Smooth muscle cell (in vitro differentiated cells): ENCODE results near the gene ZNF202. TPM values are rescaled to one million over a fixed set of nuclear protein-coding genes. Genes with fewer than 3 reads are reported as not detected.

Experiments
- DNase-seq: peaks from one replicate; lab custom pipeline; 2025; ENCODE audit not compliant: unreplicated experiment; lab: John Stamatoyannopoulos, UW
- H2AFZ ChIP-seq: fragments of 200-600 bp; sonication (generic); 2 replicates; pipeline ENCODE4 v1.6.0; 2016; ENCODE audit warnings: antibody characterized with exemption, low read depth, mild to moderate bottlenecking
- H3F3A ChIP-seq: fragments of 200-600 bp; sonication (generic); 2 replicates; pipeline ENCODE4 v1.6.0; 2017; ENCODE audit warnings: antibody characterized with exemption, low read depth
- H3K27ac ChIP-seq: fragments of 200-600 bp; sonication (generic); 2 replicates; pipeline ENCODE4 v1.5.1; 2016; ENCODE audit warnings: low read depth, mild to moderate bottlenecking
- H3K27me3 ChIP-seq: fragments of 200-600 bp; sonication (generic); 2 replicates; pipeline ENCODE4 v1.6.1; 2016; ENCODE audit warnings: low read depth, mild to moderate bottlenecking
- H3K36me3 ChIP-seq: fragments of 200-600 bp; sonication (generic); 2 replicates; pipeline ENCODE4 v1.5.1; 2016; ENCODE audit warnings: low read depth
- H3K4me1 ChIP-seq: fragments of 200-600 bp; sonication (generic); 2 replicates; pipeline ENCODE4 v1.5.1; 2016; ENCODE audit warnings: low read depth
- H3K4me2 ChIP-seq: fragments of 200-600 bp; sonication (generic); 2 replicates; pipeline ENCODE4 v1.6.0; 2016; ENCODE audit warnings: mild to moderate bottlenecking
- H3K4me3 ChIP-seq: fragments of 200-600 bp; sonication (generic); 2 replicates; pipeline ENCODE4 v1.5.1; 2016; ENCODE audit warnings: mild to moderate bottlenecking
- H3K79me2 ChIP-seq: fragments of 200-600 bp; sonication (generic); 2 replicates; pipeline ENCODE4 v1.6.0; 2016; ENCODE audit warnings: low read depth, mild to moderate bottlenecking
- H3K9ac ChIP-seq: fragments of 200-600 bp; sonication (generic); 2 replicates; pipeline ENCODE4 v1.6.0; 2016; ENCODE audit warnings: low read depth
- H3K9me3 ChIP-seq: fragments of 200-600 bp; sonication (generic); replicated peaks from 2 replicates; pipeline ENCODE4 v1.5.1; 2016; ENCODE audit warnings: low read depth
- H4K20me1 ChIP-seq: fragments of 200-600 bp; sonication (generic); 2 replicates; pipeline ENCODE4 v1.6.0; 2016; ENCODE audit warnings: low read depth
- WGBS: methylation state at CpG from one replicate; pipeline ENCODE4 v1.1.7; 2016; ENCODE audit warnings: low lambda C conversion rate; 5-methylcytosine and 5-hydroxymethylcytosine counted together
- polyA plus RNA-seq: library from polyadenylated mRNA; unstranded; fragments of >200 nt; fragmentation: Nextera tagmentation; extraction: Ambion mirVana; gene quantifications from 2 replicates; pipeline ENCODE4 v1.2.1, GENCODE V29; 2016
- total RNA-seq: library from RNA; depleted of rRNA; stranded (reverse); fragments of >200 nt; gene quantifications from 2 replicates; pipeline ENCODE4 v1.2.3, GENCODE V29; 2014
- TF ChIP-seq, protein P1 (sequence below): fragments of 200-600 bp; sonication (generic); IDR thresholded peaks from 2 replicates; pipeline ENCODE4 v1.5.1; 2017; ENCODE audit warnings: borderline replicate concordance, mild to moderate bottlenecking, antibody characterized with exemption; ENCODE audit not compliant: insufficient read depth, poor library complexity, severe bottlenecking

ZNF202 gene
- total and polyA plus RNA-seq, 2 experiments from 2014 or later: 3.6 to 6.2 TPM

DNA sequence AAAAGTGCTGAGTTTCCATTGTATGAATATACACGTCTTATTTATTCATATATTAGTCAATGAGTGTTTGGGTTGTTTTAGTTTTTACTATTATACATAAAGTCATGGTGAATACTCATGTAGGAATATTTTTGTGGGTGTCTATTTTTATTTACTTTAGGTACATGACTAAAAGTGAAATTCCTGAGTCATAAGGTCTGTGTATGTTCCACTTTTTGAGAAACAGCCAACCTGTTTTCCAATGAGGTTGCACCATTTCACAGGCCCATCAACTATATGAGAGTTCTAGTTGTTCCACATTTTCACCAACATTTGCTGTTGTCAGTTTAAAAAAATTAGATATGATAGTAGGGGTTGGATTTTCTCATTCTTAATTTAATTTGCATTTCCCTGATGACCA is 19.4 kb upstream of the ZNF202 start:
- 77% methylated on average over 1 of the region's 1 CpG for WGBS
- Histone ChIP-seq H3K27ac (no peak overlapping the region), H3K4me1 (no peaks in the 10 kb centered on the region), H3K27me3 (no peaks in the 10 kb centered on the region), H3K9me3 (no peaks in the 10 kb centered on the region), H3K9ac (no peak overlapping the region), H4K20me1 (no peaks in the 10 kb centered on the region), H3K79me2 (no peaks in the 10 kb centered on the region), H3K4me2 (no peak overlapping the region), H3K36me3 (no peaks in the 10 kb centered on the region), H3F3A (no peaks in the 10 kb centered on the region), H2AFZ (no peak overlapping the region), H3K4me3 (no peak overlapping the region)
- DNase-seq: no peak
- TF ChIP-seq, protein P1, sequence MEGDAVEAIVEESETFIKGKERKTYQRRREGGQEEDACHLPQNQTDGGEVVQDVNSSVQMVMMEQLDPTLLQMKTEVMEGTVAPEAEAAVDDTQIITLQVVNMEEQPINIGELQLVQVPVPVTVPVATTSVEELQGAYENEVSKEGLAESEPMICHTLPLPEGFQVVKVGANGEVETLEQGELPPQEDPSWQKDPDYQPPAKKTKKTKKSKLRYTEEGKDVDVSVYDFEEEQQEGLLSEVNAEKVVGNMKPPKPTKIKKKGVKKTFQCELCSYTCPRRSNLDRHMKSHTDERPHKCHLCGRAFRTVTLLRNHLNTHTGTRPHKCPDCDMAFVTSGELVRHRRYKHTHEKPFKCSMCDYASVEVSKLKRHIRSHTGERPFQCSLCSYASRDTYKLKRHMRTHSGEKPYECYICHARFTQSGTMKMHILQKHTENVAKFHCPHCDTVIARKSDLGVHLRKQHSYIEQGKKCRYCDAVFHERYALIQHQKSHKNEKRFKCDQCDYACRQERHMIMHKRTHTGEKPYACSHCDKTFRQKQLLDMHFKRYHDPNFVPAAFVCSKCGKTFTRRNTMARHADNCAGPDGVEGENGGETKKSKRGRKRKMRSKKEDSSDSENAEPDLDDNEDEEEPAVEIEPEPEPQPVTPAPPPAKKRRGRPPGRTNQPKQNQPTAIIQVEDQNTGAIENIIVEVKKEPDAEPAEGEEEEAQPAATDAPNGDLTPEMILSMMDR: no peak

DNA sequence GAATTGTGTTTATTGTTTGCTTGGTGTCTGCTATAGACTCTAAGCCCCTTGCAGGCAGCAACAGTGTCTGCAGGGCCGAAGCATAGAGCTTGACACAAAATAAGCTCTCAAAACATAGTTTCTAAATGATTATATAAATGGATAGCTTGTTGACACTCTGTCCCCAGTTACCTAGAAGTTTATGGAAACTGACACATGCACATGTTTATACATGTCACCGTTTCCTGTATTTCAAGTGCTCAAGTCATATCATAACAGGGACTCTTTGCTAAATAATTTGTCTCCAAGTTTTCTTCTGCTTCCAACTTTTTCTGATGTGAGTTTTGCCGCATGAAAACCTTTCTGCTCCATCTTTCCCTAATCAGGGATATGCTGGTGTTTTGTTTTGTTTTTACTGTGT is 16.5 kb upstream of the ZNF202 start:
- Histone ChIP-seq H3K27ac (no peak overlapping the region), H2AFZ (no peak overlapping the region), H3K4me3 (no peak overlapping the region), H4K20me1 (no peaks in the 10 kb centered on the region), H3K4me2 (no peak overlapping the region), H3K79me2 (no peaks in the 10 kb centered on the region), H3K4me1 (no peaks in the 10 kb centered on the region), H3K36me3 (no peaks in the 10 kb centered on the region), H3F3A (no peaks in the 10 kb centered on the region), H3K9me3 (no peaks in the 10 kb centered on the region), H3K9ac (no peak overlapping the region), H3K27me3 (no peaks in the 10 kb centered on the region)
- TF ChIP-seq, protein P1: no peak
- DNase-seq: no peak
- WGBS: 85% methylated on average over 3 of the region's 3 CpGs

DNA sequence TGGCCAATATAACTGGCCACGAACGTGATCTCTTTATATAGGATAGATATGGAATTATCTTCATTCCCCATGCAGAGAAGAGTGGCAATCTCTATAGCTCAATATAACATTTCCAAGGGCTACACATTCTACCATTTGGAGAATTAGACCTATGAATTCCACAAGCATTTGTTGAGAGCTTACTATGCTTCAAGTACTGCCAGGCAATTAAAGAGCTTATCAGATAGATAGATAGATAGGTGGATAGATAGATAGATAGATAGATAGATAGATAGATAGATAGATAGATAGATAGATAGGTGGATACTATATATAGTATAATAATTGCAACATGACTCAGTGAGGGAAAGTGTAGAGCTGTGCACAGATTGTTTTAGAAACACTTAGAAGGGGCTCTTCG is 14.4 kb upstream of the ZNF202 start:
- WGBS: 92% methylated on average over 3 of the region's 3 CpGs
- no peaks in the 10 kb centered on the region for H4K20me1 ChIP-seq
- DNase-seq: no peak
- TF ChIP-seq, protein P1: no peak
- H3K9me3 ChIP-seq: no peaks in the 10 kb centered on the region
- no peak overlapping the region for H2AFZ ChIP-seq
- no peaks in the 10 kb centered on the region for H3K79me2 ChIP-seq
- no peak overlapping the region for H3K4me2 ChIP-seq
- no peak overlapping the region for H3K27ac ChIP-seq
- H3F3A ChIP-seq: no peaks in the 10 kb centered on the region
- H3K27me3 ChIP-seq: no peaks in the 10 kb centered on the region
- no peaks in the 10 kb centered on the region for H3K36me3 ChIP-seq
- no peak overlapping the region for H3K9ac ChIP-seq
- no peaks in the 10 kb centered on the region for H3K4me1 ChIP-seq
- H3K4me3 ChIP-seq: no peak overlapping the region

DNA sequence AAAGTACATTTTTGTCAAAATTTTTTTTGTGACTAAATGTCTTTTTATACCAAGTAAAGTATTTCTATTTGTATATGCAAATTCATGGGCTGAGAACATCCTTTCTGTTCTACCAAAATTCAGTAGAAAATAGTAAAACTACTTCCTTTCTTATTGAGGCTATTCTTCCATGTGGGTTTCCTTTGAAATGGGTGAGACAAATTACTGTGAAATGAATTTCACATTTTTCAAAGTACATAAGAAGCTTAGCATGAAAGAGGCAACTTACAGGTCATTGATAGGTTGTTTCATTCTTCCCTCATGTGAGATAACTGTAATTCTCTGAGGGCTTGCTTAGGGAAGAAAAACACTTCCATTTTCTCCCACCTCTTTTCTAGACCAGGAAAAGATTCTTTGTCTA is 13.9 kb upstream of the ZNF202 start:
- H4K20me1 ChIP-seq: no peaks in the 10 kb centered on the region
- H3K4me3 ChIP-seq: no peak overlapping the region
- no peak overlapping the region for H3K27ac ChIP-seq
- TF ChIP-seq, protein P1: no peak
- H3K27me3 ChIP-seq: no peaks in the 10 kb centered on the region
- H2AFZ ChIP-seq: no peak overlapping the region
- no peaks in the 10 kb centered on the region for H3F3A ChIP-seq
- H3K9me3 ChIP-seq: no peaks in the 10 kb centered on the region
- no peaks in the 10 kb centered on the region for H3K79me2 ChIP-seq
- H3K4me1 ChIP-seq: no peaks in the 10 kb centered on the region
- H3K4me2 ChIP-seq: no peak overlapping the region
- H3K36me3 ChIP-seq: no peaks in the 10 kb centered on the region
- no peak overlapping the region for H3K9ac ChIP-seq
- DNase-seq: no peak
